HL-60/S4 treated with phorbol 12-myristate 13-acetate at 8.2 ng/mL for 4 days and 3 days (cell line): ENCODE data around the gene ADGRV1.
"Not testable (repeated sequence)": the region's sequence is repeated elsewhere in the genome, so short reads cannot be mapped to it uniquely, and the experiment has no call there.

Source experiments
- in situ Hi-C: fragments of 300-500 bp; cut with MboI; formaldehyde crosslinking; loops from 2 replicates; pipeline ENCODE4 v1.15.0; 2022; ENCODE audit warnings: low sequenced_read_pairs

ADGRV1 gene

DNA sequence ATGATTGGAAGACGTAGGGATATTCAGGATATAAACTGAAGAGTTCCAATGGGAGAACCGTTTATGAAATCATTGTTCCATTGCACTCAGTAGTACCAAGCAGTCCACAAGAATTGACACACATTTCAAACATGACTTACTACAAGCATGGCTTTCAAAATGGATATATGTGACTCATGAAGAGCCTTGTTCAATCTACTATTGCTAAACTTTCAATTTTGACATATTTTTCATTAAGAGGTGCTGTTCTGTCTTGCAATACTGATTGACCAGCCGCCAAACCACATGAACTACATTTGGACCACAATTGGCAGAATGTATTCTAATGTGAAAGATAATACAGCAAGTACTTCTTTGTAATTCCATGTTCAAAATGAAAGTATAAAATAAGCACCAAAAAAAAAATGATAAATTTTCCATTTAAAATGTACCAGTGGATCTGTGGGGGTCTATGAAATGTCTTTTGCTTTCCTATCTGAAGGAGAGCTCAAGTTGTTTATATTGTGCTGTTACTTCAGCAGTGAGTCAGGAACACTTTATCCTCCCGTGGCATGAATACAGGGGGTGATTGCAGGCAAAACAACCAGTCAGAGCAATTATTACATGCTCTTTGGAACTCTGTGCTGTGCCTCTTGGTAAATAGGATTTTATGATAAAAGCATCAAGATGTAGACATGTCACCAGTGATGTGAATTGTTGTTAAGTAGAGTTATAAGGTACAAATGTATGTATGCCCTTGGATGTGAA, 458.5 kb downstream of the ADGRV1 start:
- in situ Hi-C loops: no loop called here

DNA sequence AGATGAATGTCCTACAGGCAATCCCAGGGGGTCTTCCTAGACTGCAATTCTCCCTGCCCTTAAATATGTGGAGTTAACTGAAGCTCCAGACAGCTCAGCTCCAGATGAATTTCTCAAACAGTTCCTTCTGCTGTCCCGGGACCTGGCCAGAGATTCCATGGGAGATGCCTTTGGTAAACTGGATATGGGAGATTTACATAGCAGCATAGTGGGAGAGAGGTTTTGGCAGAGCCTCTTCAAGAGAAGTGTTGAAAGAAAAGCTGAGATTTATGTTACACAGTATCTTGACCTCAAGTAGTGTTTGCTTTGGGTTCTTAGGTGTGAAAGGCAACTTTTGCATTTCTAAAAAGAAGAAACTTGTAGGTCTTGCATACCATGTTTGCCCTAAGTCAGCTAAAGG, 459.6 kb downstream of the ADGRV1 start:
- in situ Hi-C loops: no loop called here

DNA sequence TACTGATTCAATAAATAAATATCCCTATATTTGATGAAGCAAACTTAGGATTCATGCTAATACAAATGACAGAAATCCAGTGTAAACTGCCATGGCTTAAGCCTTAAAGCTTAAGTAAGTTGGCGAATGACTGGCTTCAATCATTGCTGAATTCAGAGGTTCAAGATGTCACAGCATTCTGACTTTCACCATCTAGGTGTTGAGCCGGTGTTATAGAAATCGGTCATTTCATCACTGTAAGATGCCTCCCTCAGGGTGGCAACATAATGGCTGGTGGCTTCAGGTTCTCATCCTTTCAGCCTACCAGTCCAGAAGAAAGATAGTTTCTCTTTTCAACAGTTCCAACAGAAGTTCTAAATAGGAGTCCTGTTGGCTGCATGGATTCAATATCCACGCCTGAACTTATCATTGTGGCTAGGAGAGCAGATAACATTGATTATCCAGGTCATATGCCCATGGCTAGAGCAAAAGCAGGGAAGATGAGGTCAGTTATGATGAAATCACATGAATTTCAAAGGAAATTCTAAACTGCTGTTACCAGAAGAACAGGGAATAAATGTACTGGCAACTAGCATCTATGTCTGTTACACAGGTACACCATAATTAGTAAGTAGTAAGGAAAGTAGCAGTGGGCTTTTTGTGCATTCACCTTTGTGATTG, 460.2 kb downstream of the ADGRV1 start:
- in situ Hi-C loops: no loop called here

DNA sequence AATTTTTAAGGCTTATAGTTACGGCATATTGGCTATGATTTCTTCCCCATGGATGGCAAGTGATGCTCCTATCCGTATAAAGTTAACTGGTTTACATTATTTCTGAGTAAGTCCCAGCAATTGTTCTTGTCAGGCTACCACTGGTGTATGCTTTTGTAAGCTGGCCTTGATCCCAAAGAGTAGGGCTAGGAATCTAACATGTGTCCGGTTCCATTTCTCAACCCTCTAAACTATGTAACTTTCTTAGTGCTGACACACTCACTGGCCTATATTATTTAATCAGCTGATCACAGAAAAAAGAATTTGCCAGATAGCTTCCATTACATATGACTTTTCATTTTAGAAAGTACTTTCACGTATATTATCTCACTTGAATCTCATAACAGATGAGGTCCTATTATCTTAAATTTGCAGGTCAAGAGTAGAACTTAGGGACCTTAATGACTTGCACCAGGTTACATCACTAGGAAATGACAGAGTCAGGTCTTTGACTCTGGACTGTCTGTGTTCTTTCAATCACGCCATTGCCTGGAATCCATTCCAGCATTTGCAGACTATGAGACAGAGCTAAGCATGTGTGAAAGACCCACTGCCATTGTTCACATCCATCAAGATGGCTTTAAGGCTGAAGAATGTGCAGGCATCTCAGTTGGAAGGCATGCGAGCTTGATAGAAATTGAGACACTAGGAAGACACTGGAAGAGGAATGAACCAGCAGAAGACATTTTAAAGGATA, 461.6 kb downstream of the ADGRV1 start:
- in situ Hi-C loops: no loop called here

DNA sequence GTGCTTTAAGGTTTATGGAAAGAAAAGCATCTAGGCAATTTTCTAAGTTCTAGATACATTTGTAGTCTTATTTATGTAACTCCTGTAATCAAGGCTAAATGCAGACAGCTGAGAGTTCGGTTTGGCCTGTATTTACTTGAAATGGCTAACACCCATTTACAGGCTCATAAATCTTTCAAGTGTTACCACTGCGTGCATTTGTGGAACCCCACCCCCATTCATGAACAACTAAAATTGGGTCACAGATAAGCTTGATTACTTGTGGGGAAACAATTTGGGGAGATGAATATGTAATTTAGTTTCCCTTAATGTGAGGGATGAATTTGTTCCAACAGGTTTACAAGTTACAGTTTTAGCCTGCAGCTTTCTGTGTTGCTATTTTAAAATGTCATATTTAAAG, 463.9 kb downstream of the ADGRV1 start:
- in situ Hi-C loops: no loop called here

DNA sequence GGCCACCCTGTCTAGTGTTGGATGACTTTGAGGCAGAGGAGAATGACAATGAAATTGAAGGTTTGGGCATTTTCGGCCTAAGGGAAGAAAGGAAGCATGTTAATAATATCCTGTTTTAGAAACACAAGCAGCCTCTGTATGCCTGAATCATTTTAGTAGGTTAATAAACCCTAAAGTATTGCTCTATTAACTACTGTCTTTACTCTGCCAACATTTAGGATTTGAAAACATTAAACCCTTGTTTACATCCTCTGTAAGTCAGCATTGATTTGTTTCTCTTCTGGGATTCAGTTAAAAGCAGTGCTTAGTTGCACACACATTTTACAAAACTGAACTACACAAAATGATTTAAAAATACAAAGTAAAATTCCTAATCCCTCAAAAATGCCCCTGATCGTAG, 465.6 kb downstream of the ADGRV1 start:
- in situ Hi-C loops: no loop called here

DNA sequence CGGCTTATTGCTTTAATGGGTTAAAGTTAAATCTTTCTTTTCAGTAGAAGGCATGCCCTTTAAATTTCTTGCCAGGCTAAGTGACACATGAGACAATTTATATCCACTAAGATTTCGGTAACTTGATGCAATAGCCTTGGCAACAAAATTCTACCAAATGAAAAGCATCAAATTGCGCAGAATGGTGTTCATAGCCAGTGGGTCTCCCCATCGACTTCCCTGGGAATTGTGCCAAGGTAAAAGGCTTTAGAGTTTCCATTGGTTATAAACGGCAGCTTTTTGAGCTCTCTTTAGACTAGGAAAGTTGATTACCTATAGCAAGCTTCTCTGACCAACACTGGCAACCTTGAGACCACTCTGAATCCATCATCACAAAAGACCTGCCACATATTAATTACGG, 466.1 kb downstream of the ADGRV1 start:
- in situ Hi-C loops: no loop called here

DNA sequence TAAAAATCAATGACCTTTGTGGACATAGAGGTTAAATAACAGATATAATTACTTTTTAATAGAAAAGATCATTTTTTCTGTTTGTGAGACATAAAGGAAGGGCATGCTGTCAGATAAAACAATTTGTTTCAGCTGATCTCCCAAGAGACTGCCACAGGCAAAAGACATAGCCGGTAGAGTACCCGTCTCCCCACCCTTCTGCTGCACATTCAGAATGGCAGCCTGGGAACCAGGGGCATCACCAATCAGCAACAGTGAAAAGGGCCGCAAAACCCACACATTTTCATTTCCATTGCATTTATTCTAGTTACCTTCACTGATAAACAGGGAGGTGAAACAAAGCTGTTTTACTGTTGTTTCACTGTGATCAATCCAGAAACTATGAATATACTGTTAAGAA, 466.9 kb downstream of the ADGRV1 start:
- in situ Hi-C loops: no loop called here

DNA sequence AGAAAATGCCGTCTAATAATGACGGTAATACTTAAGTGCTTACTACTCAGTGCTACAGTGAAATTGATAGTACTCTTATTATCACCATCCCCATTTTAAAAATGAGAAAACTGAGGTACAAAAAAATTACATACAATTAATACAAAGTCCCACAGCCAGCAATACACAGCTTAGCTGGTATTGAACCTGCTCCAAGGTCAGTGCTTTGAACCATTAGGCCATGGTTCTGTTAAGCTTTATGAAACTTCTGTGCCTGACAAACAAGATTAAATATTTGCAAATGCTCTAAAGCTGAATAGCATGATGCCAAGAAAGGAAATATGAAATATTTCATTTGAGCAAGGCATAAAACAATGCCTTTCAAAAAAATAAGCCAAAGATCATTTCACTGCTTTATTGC, 467.4 kb downstream of the ADGRV1 start:
- in situ Hi-C loops: no loop called here

DNA sequence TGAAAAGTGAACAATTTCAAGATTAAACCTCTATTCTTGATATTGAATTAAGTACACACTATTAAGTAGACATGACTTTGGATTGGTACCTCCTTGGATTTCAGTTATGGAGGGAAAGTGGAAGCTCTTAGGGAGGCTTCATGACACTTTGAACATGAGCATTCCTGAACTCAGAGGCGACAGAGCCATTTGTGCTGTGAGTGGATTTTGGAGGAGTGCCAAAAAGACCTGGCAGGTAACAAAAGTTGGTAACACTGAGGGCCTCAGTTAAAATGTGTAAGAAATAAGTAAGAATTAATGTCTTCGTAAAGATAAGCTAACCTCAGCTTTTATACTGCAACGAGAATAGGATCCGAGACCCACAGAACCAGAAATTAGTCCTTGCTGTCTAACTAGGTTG, 467.9 kb downstream of the ADGRV1 start:
- in situ Hi-C loops: no loop called here

DNA sequence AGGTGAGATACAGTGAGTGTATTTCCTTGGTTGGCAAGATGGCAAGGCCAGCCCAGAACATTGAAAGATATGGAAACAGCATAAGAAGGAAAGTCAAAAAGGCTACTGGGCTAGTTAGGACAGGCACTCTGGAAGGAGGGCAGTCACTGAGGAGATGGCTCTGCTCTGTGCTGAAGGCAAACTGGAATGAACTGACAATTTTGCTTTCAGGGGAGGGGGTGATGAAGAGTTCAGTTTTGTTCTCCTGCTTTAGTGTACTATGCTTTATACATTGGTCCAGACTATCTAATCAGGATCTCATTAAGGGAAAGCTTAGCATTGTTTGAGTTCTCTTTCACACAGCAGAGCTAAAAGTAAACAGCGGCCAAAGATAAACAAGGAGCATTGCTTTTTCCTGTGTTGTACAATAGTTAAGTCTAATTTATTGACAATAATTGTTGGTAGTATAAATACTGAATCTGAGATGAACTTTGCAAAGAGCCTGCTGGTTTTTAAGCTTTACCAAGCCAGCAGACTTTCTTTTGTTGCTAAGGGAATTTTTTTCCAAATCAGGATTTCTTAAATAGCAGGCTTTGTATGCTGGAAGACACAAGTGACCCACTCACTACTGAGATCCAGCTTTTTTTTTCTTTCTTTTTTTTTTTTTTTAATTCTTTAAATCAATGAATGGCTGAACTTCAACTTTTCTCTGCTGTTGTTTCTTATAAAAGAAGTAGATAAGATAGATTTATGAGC, 469.0 kb downstream of the ADGRV1 start:
- in situ Hi-C loops: no loop called here

DNA sequence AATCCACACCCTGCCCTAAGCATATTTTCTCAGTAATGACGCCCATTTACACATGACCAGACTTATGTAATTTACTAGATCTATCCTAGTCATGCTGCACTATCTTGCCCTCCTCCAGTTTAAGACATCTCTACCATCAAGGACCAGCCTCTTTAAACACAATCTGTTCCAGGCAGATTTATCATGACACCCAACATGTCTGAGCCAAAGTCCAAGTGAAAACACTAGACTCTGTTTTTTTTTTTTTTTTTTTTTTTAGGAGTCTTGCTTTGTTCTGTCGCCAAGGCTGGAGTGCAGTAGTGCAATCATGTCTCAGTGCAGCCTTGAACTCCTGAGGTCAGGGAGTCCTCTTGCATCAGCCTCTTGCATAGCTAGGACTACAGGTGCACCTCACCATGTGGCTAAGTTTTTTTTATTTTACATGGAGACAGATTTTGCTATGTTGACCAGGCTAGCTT, 469.9 kb downstream of the ADGRV1 start:
- in situ Hi-C loops: no loop called here

DNA sequence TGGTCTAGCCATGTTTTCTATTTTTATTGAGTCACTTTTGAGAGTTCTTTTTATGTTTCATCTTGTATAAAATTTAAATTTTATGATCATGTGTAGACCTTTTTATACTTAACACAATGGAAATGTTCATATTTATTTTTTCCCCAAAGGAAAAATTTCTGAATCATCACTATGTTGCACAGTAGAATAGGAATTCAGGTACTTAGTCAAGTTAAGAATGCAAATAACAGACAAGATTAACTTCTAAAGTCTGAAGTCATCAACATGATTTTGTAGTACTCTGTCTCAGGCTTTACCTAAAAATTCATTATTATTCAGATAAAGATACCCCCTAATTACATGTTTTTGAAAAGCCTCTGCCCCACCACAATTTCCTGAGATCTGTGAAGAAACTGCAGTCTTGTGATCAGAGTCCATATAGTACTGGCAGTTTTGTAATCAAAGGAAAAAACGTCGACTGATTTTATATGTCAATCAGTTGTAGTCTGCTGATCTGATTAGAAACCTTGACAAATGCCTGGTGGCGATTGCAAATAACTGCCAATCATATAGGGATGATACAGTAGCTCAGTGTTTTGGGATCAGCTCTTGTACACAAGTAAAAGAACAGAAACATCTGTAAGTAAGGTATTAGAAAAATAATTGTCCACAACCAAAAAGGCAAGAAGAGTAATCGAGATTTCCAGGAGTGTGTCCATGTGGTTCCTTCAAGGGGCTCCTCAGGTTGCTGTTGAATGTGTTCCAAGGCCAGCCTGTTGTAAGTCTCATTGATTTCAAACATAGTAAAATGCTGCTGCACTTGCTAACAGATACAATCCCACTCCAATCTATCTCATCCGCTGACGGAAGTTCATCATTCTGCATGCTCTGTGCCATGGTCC, 472.2 kb downstream of the ADGRV1 start:
- in situ Hi-C loops: no loop called here

DNA sequence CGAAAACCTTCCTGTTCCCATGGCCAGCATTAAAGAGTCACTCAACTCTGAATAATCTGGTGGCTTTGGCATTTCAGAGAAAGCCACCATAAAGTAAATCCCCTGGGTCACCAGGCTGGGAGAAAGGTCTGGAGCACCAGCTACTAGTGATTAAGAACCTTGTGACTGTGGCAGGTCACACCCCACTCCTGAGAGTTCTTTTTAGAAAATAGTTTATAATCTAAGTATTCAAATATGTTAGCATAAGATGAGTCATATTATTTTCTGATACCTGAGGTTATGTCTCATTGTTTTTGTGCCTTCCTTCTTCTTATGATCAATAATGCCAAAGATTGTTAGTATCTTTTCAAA, 472.8 kb downstream of the ADGRV1 start:
- in situ Hi-C loops: no loop called here

DNA sequence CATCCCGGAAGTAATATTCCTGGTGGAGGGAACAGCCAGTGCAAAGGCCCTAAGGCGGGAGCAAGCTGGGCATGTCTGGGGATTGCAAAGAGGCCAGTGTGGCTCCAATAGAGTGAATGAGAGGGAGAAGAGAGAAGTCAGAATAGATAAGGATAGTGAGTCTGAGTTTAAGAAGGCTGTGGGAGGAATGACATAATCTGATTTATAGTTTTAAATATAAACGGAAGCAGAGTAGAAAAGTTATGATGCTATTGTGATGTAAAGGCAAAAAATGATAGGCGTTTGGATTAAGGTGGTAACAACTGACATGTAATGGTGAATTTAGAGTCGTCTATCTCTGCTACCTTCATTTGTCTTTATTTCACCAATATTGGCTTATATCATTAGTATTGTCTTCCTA, 473.5 kb downstream of the ADGRV1 start:
- in situ Hi-C loops: no loop called here

DNA sequence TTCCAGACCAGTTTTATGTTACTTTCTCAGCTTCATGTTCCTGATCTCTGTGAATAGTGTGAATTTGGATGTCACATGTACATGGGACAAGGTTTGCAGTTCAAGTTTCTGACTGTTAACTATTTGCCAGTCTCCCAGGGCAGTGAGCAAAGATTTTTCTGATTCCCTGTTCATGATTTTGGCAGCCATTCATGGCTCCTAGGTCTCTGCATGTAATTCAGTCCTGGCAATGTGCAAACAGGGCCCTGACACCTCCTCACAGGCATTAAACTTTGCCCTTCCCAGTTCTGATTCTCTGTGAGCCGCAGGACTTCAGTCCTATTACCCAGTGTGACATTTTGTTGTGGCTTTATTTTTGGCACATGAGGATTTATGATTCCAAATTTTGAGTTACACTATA, 474.8 kb downstream of the ADGRV1 start:
- in situ Hi-C loops: no loop called here

DNA sequence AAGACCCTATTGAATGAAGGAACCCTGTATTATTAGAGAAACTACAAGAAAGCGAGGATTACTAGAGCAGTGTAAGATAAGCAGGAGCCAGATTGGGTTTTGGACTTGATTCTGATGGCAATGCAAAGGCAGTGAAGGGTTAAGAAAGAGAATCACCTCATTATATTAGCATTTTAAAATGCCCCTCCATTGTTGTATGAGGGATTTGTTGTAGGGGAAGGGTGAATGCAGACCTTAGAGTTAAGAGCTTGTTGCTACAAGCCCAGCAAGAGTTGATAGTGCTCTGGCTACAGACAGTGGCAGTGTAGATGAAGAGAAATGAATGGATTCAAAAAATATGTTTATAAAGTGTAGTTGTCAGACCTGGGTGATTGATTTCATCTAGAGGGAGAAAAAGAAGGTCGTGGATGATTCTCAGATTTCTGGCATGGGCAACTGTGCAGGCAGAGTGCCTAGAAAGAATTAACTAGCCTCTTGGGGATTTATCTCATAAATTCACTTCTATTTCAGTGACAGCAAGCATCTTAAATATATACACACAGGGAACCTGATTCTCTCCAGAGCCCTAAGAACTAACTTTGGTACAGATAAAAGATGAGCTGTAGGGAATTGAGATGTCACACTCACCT, 479.7 kb downstream of the ADGRV1 start:
- in situ Hi-C loops: no loop called here

DNA sequence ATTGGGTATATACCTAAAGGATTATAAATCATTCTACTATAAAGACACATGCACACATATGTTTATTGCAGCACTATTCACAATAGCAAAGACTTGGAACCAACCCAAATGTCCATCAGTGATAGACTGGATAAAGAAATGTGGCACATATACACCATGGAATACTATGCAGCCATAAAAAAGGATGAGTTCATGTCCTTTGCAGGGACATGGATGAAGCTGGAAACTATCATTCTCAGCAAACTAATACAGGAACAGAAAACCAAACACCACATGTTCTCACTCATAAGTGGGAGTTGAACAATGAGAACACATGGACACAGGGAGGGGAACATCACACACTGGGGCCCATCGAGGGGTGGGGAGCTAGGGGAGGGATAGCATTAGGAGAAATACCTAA, 482.5 kb downstream of the ADGRV1 start:
- in situ Hi-C loops: not testable (repeated sequence)

DNA sequence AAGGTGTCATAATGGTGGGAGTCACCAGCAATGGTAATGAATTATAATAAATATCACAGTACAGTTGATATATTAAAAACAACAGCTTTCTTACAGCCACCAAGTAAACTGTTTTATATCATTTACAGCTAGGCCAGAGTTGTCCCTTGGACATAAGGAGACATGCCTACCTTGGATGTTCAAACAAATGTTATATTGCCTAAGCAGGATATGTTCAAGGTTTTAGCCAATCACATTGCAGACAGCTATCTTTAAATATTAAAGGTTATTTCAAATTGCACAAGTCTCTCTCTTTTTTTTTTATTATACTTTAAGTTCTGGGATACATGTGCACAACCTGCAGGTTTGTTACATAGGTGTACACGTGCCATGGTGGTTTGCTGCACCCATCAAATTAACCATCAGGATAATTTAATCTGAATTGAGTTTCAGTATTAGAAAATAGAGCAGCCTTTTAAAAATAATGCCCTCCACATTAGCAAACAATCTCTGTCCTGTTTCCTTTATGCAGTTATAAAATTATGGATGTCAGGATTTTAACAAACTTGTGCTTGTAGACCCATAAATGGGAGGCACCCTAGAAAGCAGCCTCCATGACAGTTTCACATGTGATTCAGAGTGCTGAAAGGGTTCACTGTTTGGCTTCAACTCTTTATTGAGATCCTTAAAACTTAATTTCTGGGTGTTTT, 483.8 kb downstream of the ADGRV1 start:
- in situ Hi-C loops: no loop called here

DNA sequence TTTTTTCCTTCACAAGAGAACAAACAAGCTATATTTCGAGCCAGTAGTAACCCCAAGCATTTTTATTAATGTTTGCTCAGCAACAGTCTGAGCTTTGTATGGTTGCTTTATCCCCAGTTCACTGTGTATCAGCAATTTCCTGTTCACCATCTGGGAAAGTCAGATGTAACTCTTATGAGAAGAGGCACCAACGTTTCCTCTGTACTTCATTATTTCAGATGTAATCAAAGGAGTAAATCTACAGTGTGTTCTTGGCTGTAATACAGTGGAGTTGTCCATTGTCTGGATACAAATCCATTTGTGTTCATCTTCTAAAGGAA, 484.3 kb downstream of the ADGRV1 start:
- in situ Hi-C loops: no loop called here
